ENCODE results near the gene SLC24A3.
"Not testable (repeated sequence)": the region's sequence is repeated elsewhere in the genome, so short reads cannot be mapped to it uniquely, and the experiment has no call there.

SLC24A3 gene

DNA sequence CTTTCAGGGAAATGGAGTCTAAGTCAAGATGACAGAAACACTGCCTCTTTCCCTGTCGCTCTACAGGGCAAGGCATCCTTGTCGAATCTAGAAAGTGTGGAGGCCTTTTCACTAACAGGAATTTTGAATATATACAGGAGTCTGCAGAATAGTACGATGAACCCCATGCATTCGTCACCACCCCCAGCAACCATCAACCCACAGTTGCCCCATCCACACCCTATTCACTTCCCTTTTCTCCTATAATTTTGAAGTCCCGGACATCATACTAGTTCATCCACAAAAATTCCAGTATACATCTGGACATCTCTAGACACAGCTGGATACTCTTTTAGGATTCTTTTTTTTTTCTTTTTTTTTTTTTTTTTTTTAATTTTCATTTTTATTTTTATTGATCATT is 464.9 kb downstream of the SLC24A3 start:
- Histone ChIP-seq H3K9me2 (replicated peaks; ENCODE audit: control insufficient read depth, low read length) (no peaks in the 10 kb centered on the region), H3K79me2 (ENCODE audit: control insufficient read depth, low read length) (no peaks in the 10 kb centered on the region), H3K9me3 (ENCODE audit: control insufficient read depth, insufficient read depth, low read length) (no peaks in the 10 kb centered on the region), H3K36me3 (ENCODE audit: control insufficient read depth, low read length) (no peaks in the 10 kb centered on the region), H3K4me1 (ENCODE audit: control insufficient read depth, low read length) (no peaks in the 10 kb centered on the region), H3K27ac (ENCODE audit: low read depth, low read length) (no peak overlapping the region), H3K4me2 (ENCODE audit: low read length) (no peak overlapping the region), H3K27me3 (ENCODE audit: control insufficient read depth, low read length) (no peaks in the 10 kb centered on the region), H3F3A (ENCODE audit: control insufficient read depth, insufficient read depth) (no peaks in the 10 kb centered on the region), H4K20me1 (ENCODE audit: control insufficient read depth, insufficient read depth, low read depth, low read length) (no peaks in the 10 kb centered on the region), H3K4me3 (ENCODE audit: low read length) (no peak overlapping the region)
- TF ChIP-seq, protein P1, sequence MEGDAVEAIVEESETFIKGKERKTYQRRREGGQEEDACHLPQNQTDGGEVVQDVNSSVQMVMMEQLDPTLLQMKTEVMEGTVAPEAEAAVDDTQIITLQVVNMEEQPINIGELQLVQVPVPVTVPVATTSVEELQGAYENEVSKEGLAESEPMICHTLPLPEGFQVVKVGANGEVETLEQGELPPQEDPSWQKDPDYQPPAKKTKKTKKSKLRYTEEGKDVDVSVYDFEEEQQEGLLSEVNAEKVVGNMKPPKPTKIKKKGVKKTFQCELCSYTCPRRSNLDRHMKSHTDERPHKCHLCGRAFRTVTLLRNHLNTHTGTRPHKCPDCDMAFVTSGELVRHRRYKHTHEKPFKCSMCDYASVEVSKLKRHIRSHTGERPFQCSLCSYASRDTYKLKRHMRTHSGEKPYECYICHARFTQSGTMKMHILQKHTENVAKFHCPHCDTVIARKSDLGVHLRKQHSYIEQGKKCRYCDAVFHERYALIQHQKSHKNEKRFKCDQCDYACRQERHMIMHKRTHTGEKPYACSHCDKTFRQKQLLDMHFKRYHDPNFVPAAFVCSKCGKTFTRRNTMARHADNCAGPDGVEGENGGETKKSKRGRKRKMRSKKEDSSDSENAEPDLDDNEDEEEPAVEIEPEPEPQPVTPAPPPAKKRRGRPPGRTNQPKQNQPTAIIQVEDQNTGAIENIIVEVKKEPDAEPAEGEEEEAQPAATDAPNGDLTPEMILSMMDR (IDR thresholded peaks at IDR 0.05; ENCODE audit: low read depth, low read length, poor library complexity, severe bottlenecking), result no peak
- no peak for TF ChIP-seq EZH2phosphoT487 (IDR thresholded peaks at IDR 0.05; ENCODE audit: borderline replicate concordance, low read length)

DNA sequence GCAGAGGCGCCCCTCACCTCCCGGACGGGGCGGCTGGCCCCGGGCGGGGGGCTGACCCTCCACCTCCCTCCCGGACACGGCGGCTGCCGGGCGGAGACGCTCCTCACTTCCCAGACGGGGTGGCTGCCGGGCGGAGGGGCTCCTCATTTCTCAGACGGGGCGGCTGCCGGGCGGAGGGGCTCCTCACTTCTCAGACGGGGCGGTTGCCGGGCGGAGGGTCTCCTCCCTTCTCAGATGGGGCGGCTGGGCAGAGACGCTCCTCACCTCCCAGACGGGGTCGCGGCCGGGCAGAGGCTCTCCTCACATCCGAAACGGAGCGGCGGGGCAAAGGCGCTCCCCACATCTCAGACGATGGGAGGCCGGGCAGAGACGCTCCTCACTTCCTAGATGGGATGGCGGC is 466.1 kb downstream of the SLC24A3 start:
- H3F3A ChIP-seq (ENCODE audit: control insufficient read depth, insufficient read depth); H3K9me2 ChIP-seq (replicated peaks; ENCODE audit: control insufficient read depth, low read length); H3K27ac ChIP-seq (ENCODE audit: low read depth, low read length); H3K27me3 ChIP-seq (ENCODE audit: control insufficient read depth, low read length); H3K4me3 ChIP-seq (ENCODE audit: low read length); H3K79me2 ChIP-seq (ENCODE audit: control insufficient read depth, low read length); H4K20me1 ChIP-seq (ENCODE audit: control insufficient read depth, insufficient read depth, low read depth, low read length); H3K4me2 ChIP-seq (ENCODE audit: low read length); H3K36me3 ChIP-seq (ENCODE audit: control insufficient read depth, low read length); H3K9me3 ChIP-seq (ENCODE audit: control insufficient read depth, insufficient read depth, low read length); H3K4me1 ChIP-seq (ENCODE audit: control insufficient read depth, low read length): not testable (repeated sequence)

DNA sequence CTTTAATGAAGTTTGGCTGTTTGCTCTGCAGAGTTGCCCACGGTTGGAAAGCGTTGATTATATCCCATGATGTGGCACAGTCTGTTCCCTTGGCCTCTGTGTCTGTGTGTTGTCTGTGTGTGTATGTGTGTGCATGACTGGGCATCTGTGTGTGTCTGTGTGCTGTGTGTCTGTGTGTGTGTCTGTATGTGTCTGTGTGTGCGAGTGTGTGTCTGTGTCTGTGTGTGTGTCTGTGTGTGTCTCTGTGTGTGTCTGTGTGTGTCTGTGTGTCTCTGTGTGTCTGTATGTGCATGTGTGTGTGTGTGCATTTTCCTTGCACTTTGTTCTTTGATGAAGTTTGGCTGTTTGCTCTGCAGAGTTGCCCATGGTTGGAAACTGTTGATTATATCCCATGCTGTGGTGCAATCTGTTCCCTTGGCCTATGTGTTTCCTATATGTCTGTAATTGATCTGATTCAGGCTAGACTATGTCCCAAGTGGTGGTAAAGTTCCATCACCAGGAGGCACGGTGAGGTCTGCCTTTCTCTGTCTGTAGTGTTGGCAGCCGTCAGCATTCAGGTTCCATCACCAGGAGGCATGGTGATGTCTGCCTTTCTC is 467.6 kb downstream of the SLC24A3 start:
- Histone ChIP-seq H3K4me1 (ENCODE audit: control insufficient read depth, low read length) (no peaks in the 10 kb centered on the region), H3K36me3 (ENCODE audit: control insufficient read depth, low read length) (no peaks in the 10 kb centered on the region), H3K4me2 (ENCODE audit: low read length) (no peak overlapping the region), H3K27me3 (ENCODE audit: control insufficient read depth, low read length) (no peaks in the 10 kb centered on the region), H3K9me3 (ENCODE audit: control insufficient read depth, insufficient read depth, low read length) (no peaks in the 10 kb centered on the region), H3K9me2 (replicated peaks; ENCODE audit: control insufficient read depth, low read length) (no peaks in the 10 kb centered on the region), H3F3A (ENCODE audit: control insufficient read depth, insufficient read depth) (no peaks in the 10 kb centered on the region), H3K79me2 (ENCODE audit: control insufficient read depth, low read length) (no peaks in the 10 kb centered on the region), H3K4me3 (ENCODE audit: low read length) (no peak overlapping the region), H4K20me1 (ENCODE audit: control insufficient read depth, insufficient read depth, low read depth, low read length) (no peaks in the 10 kb centered on the region), H3K27ac (ENCODE audit: low read depth, low read length) (no peak overlapping the region)
- TF ChIP-seq EZH2phosphoT487 (IDR thresholded peaks at IDR 0.05; ENCODE audit: borderline replicate concordance, low read length), result no peak

DNA sequence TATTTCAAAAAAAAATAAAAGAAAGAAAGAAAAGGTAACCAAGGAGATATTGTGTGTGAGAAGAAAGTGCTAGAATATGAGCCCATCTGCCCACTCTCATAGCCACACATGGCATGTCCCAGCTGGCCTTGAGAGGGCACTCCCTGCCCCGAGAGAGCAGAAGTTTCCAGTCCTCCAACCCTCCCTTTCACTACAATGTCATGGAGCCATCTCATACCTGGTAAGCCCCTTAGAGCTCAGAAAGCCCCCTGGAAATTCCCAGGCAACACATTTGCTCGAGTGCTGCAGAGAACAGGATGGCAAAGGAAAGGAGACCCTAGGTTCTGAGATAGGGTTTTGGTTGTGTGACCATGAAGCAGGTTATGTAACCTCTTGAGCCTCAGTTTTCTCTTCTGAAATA is 469.8 kb downstream of the SLC24A3 start:
- H3K36me3 ChIP-seq (ENCODE audit: control insufficient read depth, low read length), result no peaks in the 10 kb centered on the region
- H3K4me3 ChIP-seq (ENCODE audit: low read length), result no peak overlapping the region
- no peaks in the 10 kb centered on the region for H3F3A ChIP-seq (ENCODE audit: control insufficient read depth, insufficient read depth)
- no peaks in the 10 kb centered on the region for H4K20me1 ChIP-seq (ENCODE audit: control insufficient read depth, insufficient read depth, low read depth, low read length)
- H3K79me2 ChIP-seq (ENCODE audit: control insufficient read depth, low read length), result no peaks in the 10 kb centered on the region
- no peaks in the 10 kb centered on the region for H3K27me3 ChIP-seq (ENCODE audit: control insufficient read depth, low read length)
- no peaks in the 10 kb centered on the region for H3K9me3 ChIP-seq (ENCODE audit: control insufficient read depth, insufficient read depth, low read length)
- H3K9me2 ChIP-seq (replicated peaks; ENCODE audit: control insufficient read depth, low read length), result no peaks in the 10 kb centered on the region
- H3K4me2 ChIP-seq (ENCODE audit: low read length), result no peak overlapping the region
- TF ChIP-seq, protein P1 (IDR thresholded peaks at IDR 0.05; ENCODE audit: low read depth, low read length, poor library complexity, severe bottlenecking), result no peak
- TF ChIP-seq EZH2phosphoT487 (IDR thresholded peaks at IDR 0.05; ENCODE audit: borderline replicate concordance, low read length), result no peak
- no peak overlapping the region for H3K27ac ChIP-seq (ENCODE audit: low read depth, low read length)
- no peaks in the 10 kb centered on the region for H3K4me1 ChIP-seq (ENCODE audit: control insufficient read depth, low read length)

Data from DOHH2 (cell line).